IMR-90 (cell line): Measurements from ENCODE around the gene TBATA. TPM values are rescaled to one million over a fixed set of nuclear protein-coding genes. Genes with fewer than 3 reads are reported as not detected.

Experiments
- ATAC-seq: fragments of 200-7000 bp; cut with Tn5 transposase; 2 replicates; pipeline ENCODE4 v1.9.1; 2020; ENCODE audit warnings: low read depth, mild to moderate bottlenecking, moderate library complexity
- BruUV-seq: library from RNA; stranded (reverse); fragments of 400-500 nt; replicated peaks from 2 replicates; lab custom pipeline; 2021; lab: Mats Ljungman, UMichigan
- CTCF ChIA-PET: fragments of 300-600 bp; formaldehyde crosslinking; extraction: SDS; loops from one replicate; lab custom pipeline; 2021; ENCODE audit warnings: antibody characterized with exemption; lab: Yijun Ruan, JAX
- POLR2A ChIA-PET: fragments of 300-600 bp; sonication (Branson Sonifier 250); formaldehyde crosslinking; loops from one replicate; lab custom pipeline; 2022; ENCODE audit warnings: antibody characterized with exemption; ENCODE audit not compliant: unreplicated experiment; lab: Charles Lee
- DNase-seq: peaks from one replicate; pipeline ENCODE4 v3.0.0; 2013
- H2AFZ ChIP-seq: replicated peaks from 2 replicates; pipeline ENCODE3; 2013; ENCODE audit warnings: low read length, mild to moderate bottlenecking; ENCODE audit not compliant: poor library complexity
- H2AK5ac ChIP-seq: 2 replicates; pipeline ENCODE4 v1.6.1; 2013; ENCODE audit warnings: low read depth, low read length, inconsistent platforms
- H2AK9ac ChIP-seq: replicated peaks from 2 replicates; pipeline ENCODE3; 2013; ENCODE audit warnings: mild to moderate bottlenecking, low read depth, low read length, moderate library complexity; ENCODE audit not compliant: poor library complexity
- H2BK120ac ChIP-seq: 2 replicates; pipeline ENCODE4 v1.6.1; 2013; ENCODE audit warnings: low read depth, low read length, inconsistent platforms
- H2BK15ac ChIP-seq: 3 replicates; pipeline ENCODE4 v1.6.1; 2013; ENCODE audit warnings: low read depth, low read length, inconsistent platforms
- H2BK20ac ChIP-seq: 2 replicates; pipeline ENCODE4 v1.6.1; 2013; ENCODE audit warnings: low read depth, mild to moderate bottlenecking, inconsistent platforms, low read length, moderate library complexity
- H2BK5ac ChIP-seq: 2 replicates; pipeline ENCODE4 v1.6.1; 2013; ENCODE audit warnings: mild to moderate bottlenecking, low read depth, low read length, inconsistent platforms; ENCODE audit not compliant: poor library complexity, severe bottlenecking
- H3K14ac ChIP-seq: replicated peaks from 2 replicates; pipeline ENCODE4 v1.6.1; 2013; ENCODE audit warnings: low read depth, low read length, inconsistent platforms
- H3K18ac ChIP-seq: 2 replicates; pipeline ENCODE4 v1.6.1; 2013; ENCODE audit warnings: low read depth, low read length, control low read depth
- H3K23ac ChIP-seq: 2 replicates; pipeline ENCODE4 v1.6.1; 2013; ENCODE audit warnings: low read depth, low read length, inconsistent platforms
- H3K27ac ChIP-seq: 2 replicates; pipeline ENCODE4 v1.5.1; 2013; ENCODE audit warnings: mild to moderate bottlenecking, control low read depth, low read length; ENCODE audit not compliant: insufficient read depth
- H3K27me3 ChIP-seq: 2 replicates; pipeline ENCODE4 v1.6.1; 2013; ENCODE audit warnings: low read length; ENCODE audit not compliant: control insufficient read depth, insufficient read depth
- H3K36me3 ChIP-seq: 2 replicates; pipeline ENCODE4 v1.6.1; 2013; ENCODE audit warnings: low read length, mixed read lengths; ENCODE audit not compliant: control insufficient read depth, insufficient read depth
- H3K4ac ChIP-seq: 2 replicates; pipeline ENCODE4 v1.6.1; 2013; ENCODE audit warnings: low read depth, low read length, inconsistent platforms
- H3K4me1 ChIP-seq: 2 replicates; pipeline ENCODE4 v1.6.1; 2013; ENCODE audit warnings: low read length, mixed read lengths; ENCODE audit not compliant: control insufficient read depth, insufficient read depth
- H3K4me2 ChIP-seq: 2 replicates; pipeline ENCODE4 v1.6.1; 2013; ENCODE audit warnings: low read depth, mild to moderate bottlenecking, control low read depth, low read length, moderate library complexity
- H3K4me3 ChIP-seq: 2 replicates; pipeline ENCODE4 v1.5.1; 2013; ENCODE audit warnings: low read depth, mild to moderate bottlenecking, control low read depth, low read length, moderate library complexity; ENCODE audit not compliant: insufficient read depth
- H3K56ac ChIP-seq: 2 replicates; pipeline ENCODE4 v1.6.1; 2013; ENCODE audit warnings: low read length, inconsistent platforms; ENCODE audit not compliant: insufficient read depth; ENCODE audit errors: extremely low read depth
- H3K79me1 ChIP-seq, 2 experiments: 2 replicates each; pipeline ENCODE4 v1.6.1; 2013; ENCODE audit warnings: low read length in 2 of 2, inconsistent platforms in 1 of 2, low read depth in 1 of 2
- H3K9ac ChIP-seq: 2 replicates; pipeline ENCODE4 v1.6.1; 2013; ENCODE audit warnings: low read depth, low read length, control low read depth
- H3K9me1 ChIP-seq: 2 replicates; pipeline ENCODE4 v1.6.1; 2013; ENCODE audit warnings: low read length, inconsistent platforms; ENCODE audit not compliant: insufficient read depth
- H3K9me3 ChIP-seq: 2 replicates; pipeline ENCODE4 v1.6.1; 2013; ENCODE audit warnings: low read length; ENCODE audit not compliant: control insufficient read depth, insufficient read depth
- H4K20me1 ChIP-seq: 2 replicates; pipeline ENCODE4 v1.6.1; 2013; ENCODE audit warnings: low read length, inconsistent platforms; ENCODE audit not compliant: insufficient read depth
- H4K5ac ChIP-seq: 2 replicates; pipeline ENCODE4 v1.6.1; 2013; ENCODE audit warnings: mild to moderate bottlenecking, low read depth, low read length, control low read depth
- H4K8ac ChIP-seq, 2 experiments: 2 replicates each; pipeline ENCODE4 v1.6.1; 2013; ENCODE audit warnings: low read depth in 2 of 2, low read length in 2 of 2, control low read depth in 1 of 2, inconsistent platforms in 1 of 2
- H4K91ac ChIP-seq: 2 replicates; pipeline ENCODE4 v1.6.1; 2013; ENCODE audit warnings: low read depth, low read length, inconsistent platforms; ENCODE audit not compliant: insufficient read depth
- BHLHE40 ChIP-seq: fragments of 150-350 bp; IDR thresholded peaks from 2 replicates; pipeline ENCODE4 v1.6.1; 2016; ENCODE audit warnings: mild to moderate bottlenecking, low read depth, low read length
- MAFK ChIP-seq: IDR thresholded peaks from 2 replicates; pipeline ENCODE4 v1.6.1; 2012; ENCODE audit warnings: low read depth, low read length, improper control_type of control experiment
- MAZ ChIP-seq: IDR thresholded peaks from 2 replicates; pipeline ENCODE4 v1.6.1; 2012; ENCODE audit warnings: low read depth, mild to moderate bottlenecking, low read length, improper control_type of control experiment, moderate library complexity, borderline replicate concordance
- NFE2L2 ChIP-seq: fragments of 150-350 bp; IDR thresholded peaks from 2 replicates; pipeline ENCODE4 v1.6.1; 2016; ENCODE audit warnings: low read depth, mild to moderate bottlenecking, low read length
- POLR2A ChIP-seq: IDR thresholded peaks from 2 replicates; pipeline ENCODE4 v1.6.1; 2012; ENCODE audit warnings: mild to moderate bottlenecking, low read depth, low read length
- RAD21 ChIP-seq: IDR thresholded peaks from 2 replicates; pipeline ENCODE4 v1.6.1; 2012; ENCODE audit warnings: low read length, improper control_type of control experiment
- RCOR1 ChIP-seq: IDR thresholded peaks from 2 replicates; pipeline ENCODE4 v1.6.1; 2012; ENCODE audit warnings: mild to moderate bottlenecking, low read length, improper control_type of control experiment; ENCODE audit not compliant: insufficient replicate concordance
- RFX5 ChIP-seq: IDR thresholded peaks from 2 replicates; pipeline ENCODE4 v1.8.0; 2012; ENCODE audit warnings: low read depth, mild to moderate bottlenecking, low read length, moderate library complexity
- WGBS, 2 experiments: methylation state at CpG; one replicate each; pipeline versions ENCODE4 v1.1.5 to v1.1.7; 2013; ENCODE audit warnings: missing lambda C conversion rate in 2 of 2; ENCODE audit not compliant: insufficient read length in 1 of 2; ENCODE audit errors: extremely low coverage in 2 of 2; 5-methylcytosine and 5-hydroxymethylcytosine counted together
- dilution Hi-C: fragments of 300-500 bp; cut with HindIII; formaldehyde crosslinking; loops from one replicate; pipeline ENCODE4 v1.14.3; 2018; ENCODE audit warnings: low sequenced_read_pairs; ENCODE audit not compliant: unreplicated experiment
- in situ Hi-C: fragments of 300-500 bp; cut with MboI; formaldehyde crosslinking; loops from 3 replicates; pipeline ENCODE4 v1.14.3; 2019; ENCODE audit warnings: low sequenced_read_pairs, inconsistent platforms, mixed read lengths
- intact Hi-C: fragments of 100-400 bp; cut with micrococcal nuclease; formaldehyde crosslinking; loops from 2 replicates; pipeline ENCODE4 v1.10.0; 2022
- polyA plus RNA-seq, 3 experiments: library from polyadenylated mRNA; depleted of rRNA; stranded (reverse); fragments of >200 nt; gene quantifications; 2 replicates each; pipeline ENCODE4 v1.2.3, GENCODE V29; 2012; ENCODE audit warnings: low replicate concordance in 1 of 3
- total RNA-seq: library from RNA; depleted of rRNA; stranded (reverse); fragments of >200 nt; gene quantifications from 2 replicates; pipeline ENCODE4 v1.2.3, GENCODE V29; 2012
- TF ChIP-seq, protein P1 (sequence below): fragments of 150-350 bp; IDR thresholded peaks from 2 replicates; pipeline ENCODE4 v1.6.1; 2016; ENCODE audit warnings: low read depth, mild to moderate bottlenecking, low read length, moderate library complexity, borderline replicate concordance

TBATA gene
- total and polyA plus RNA-seq, 2 of the 4 experiments (the other 2 are of a cell fraction), result not detected

DNA sequence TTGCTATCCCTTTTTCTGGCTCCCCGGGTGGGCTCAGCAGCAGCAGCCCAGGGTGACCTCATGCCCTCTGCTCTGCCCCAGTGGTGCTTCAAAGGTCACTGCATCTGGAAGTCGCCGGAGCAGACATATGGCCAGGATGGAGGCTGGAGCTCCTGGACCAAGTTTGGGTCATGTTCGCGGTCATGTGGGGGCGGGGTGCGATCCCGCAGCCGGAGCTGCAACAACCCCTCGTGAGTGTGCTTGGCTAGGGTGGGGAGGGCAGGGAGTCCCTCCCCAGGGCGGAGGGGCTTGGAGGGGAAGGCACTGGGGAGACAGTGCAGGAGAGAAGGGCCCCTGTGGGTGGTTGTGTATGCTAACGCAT, 46.4 kb downstream of the TBATA start (continued):
- TF ChIP-seq, protein P1, sequence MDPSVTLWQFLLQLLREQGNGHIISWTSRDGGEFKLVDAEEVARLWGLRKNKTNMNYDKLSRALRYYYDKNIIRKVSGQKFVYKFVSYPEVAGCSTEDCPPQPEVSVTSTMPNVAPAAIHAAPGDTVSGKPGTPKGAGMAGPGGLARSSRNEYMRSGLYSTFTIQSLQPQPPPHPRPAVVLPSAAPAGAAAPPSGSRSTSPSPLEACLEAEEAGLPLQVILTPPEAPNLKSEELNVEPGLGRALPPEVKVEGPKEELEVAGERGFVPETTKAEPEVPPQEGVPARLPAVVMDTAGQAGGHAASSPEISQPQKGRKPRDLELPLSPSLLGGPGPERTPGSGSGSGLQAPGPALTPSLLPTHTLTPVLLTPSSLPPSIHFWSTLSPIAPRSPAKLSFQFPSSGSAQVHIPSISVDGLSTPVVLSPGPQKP, result no peak
- TF ChIP-seq MAFK (no peak), MAZ (no peak)

DNA sequence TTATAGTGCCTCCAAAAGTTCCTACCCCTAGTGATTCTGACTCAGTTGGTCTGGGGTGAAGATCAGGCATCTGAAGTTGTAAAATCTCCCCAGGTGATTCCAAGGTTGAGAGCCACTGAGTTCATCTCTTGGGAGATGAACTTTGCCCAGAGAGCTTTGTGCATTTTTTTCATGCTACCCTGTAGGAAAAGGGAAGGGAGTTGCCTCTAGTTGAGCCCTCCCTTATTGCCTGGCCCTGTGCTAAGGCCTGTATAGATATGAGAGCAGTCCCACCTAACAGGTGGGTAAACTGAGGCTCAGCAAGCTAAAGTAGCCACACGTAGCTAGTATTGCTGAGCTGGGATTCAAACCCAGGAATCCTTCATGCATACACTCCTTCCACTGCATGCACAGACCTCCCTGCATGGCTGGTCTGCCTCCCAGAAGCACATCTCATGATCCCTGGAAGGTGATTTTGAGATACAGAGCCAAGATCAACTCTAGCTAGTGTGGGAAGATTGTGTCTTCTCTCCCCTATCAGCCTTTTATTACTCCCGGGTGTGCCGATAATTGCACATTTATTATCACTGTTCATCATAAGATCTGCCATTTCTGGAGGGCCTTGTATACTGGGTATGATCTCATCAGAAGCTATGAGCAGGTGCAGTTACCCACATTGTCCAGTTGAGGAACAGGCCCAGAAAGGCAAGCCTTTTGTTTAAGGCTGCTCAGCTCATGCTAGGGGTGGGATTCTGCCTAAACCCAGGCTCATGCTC, 47.0 kb downstream of the TBATA start:
- no CpG with 5 or more reads among the region's 3 CpGs for WGBS, 2 experiments
- no peak overlapping the region for H2AFZ ChIP-seq
- H3K4ac ChIP-seq, result no peak overlapping the region
- H3K27me3 ChIP-seq, result peaks cover 8% of the 10 kb centered on the region
- H2BK20ac ChIP-seq, result no peak overlapping the region
- dilution Hi-C loops (no loop called here), intact Hi-C loops (no loop called here), in situ Hi-C loops (no loop called here)
- no peaks in the 10 kb centered on the region for H3K9me3 ChIP-seq
- H3K9me1 ChIP-seq, result peaks cover 3% of the 10 kb centered on the region; the same call in 1 of the 2 replicates
- H2AK5ac ChIP-seq, result no peak overlapping the region
- H4K5ac ChIP-seq, result no peak overlapping the region
- DNase-seq (no peak), ATAC-seq (no peak)
- no peak overlapping the region for H2BK120ac ChIP-seq
- no peaks in the 10 kb centered on the region for H3K36me3 ChIP-seq
- TF ChIP-seq RCOR1 (no peak), RFX5 (no peak), POLR2A (no peak), BHLHE40 (no peak), RAD21 (no peak), NFE2L2 (no peak), MAFK (no peak)
- H2BK15ac ChIP-seq, result no peak overlapping the region
- ChIA-PET POLR2A (no interaction called here), CTCF (interaction anchor here (0.5 kb wide), 1 partner anchor 29 kb away, joined by 3 read pairs; no protein-coding TSS in a partner anchor)
- H3K9ac ChIP-seq, result no peak overlapping the region
- BruUV-seq, result no TSS peak
- H3K4me3 ChIP-seq, result no peak overlapping the region
- no peak overlapping the region for H3K56ac ChIP-seq
- no peak overlapping the region for H2AK9ac ChIP-seq
- no peak overlapping the region for H3K14ac ChIP-seq
- no peaks in the 10 kb centered on the region for H4K20me1 ChIP-seq
- no peak overlapping the region for H2BK5ac ChIP-seq
- peaks cover 7% of the 10 kb centered on the region; the same call in 1 of the 2 replicates for H3K4me1 ChIP-seq
- H4K8ac ChIP-seq, result no peak overlapping the region
- no peak overlapping the region for H3K27ac ChIP-seq
- no peaks in the 10 kb centered on the region for H3K79me1 ChIP-seq
- no peak overlapping the region for H3K23ac ChIP-seq
- no peak overlapping the region for H4K91ac ChIP-seq
- no peak overlapping the region for H3K4me2 ChIP-seq
- no peak overlapping the region for H3K18ac ChIP-seq
